NCI-H2171 treated with DMSO at 0.1 percent for 48 hours (cell line): Measurements from ENCODE around the gene SLC25A13.

Experiments
- DNase-seq: peaks from one replicate; lab custom pipeline; 2025; lab: John Stamatoyannopoulos, UW

SLC25A13 gene

DNA sequence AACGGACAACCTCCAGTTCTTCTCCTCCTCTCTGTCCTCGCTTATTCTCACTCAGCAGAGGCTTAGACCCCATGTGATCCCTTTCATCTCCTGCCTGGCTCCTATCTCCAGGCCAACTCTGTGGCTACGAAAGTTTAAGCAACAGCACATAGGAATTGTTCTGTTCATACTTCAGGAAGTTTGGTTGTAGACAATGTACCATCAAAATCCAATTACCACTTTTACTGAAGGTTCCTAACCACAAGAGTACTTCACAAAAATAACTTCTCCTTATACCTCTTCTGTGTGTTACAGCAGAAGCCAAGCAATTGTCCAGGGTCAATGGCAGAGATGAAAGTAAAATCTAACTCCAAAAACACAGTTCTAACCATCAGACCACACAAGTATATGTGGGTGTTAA lies 80.0 kb downstream of the SLC25A13 start:
- no peak for DNase-seq

DNA sequence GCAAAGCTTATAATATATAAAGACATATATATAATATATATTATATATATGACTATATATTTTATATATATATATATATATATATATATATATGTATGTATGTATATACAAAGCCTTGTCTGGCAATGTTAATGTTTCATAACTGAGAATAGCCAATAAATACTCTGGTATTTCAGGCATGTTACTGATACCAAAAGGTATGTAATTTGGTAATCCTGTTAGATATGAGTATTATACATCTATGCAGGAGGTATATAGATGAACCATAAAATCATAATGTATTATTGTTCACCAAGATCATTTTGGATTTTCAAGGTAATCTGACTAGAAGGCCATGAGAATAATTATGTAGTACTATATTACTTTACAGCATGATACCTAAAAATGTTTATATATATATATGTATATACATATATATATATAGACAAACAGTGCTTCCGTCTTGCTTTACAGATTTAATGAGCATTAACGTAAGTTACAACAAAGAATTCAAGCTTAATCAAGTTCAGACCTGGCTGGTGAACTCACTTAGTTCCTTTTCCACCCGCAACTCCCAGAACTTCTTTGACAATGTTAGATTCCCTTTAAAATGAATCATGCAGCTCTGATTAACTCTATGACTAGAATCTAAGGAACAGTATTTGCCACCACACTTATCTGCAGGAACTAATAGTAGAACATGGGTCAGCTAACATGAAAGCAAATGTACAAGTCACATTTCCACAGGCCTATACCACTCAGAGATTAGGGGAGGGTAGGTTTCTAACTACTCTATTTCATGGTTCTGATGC lies 82.7 kb downstream of the SLC25A13 start:
- DNase-seq = no peak

DNA sequence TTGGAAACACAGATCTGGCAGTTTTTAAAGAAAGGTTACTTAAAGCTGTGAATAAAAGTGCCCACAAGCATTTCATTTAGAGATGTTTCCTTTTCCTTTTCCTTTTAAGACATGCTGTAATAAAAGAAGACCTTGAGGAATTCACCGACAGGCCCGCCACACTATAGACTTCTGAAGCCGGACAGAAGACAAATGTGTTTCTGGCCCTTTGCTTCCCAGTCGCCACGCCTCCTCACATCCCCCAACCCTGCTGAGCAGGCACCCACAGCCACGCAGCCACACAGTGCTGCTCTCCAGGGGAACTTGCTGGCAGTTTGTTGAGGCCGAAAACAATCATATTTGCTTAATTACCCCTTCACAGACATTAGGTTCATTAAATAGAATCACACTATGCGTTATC lies 83.4 kb downstream of the SLC25A13 start:
- no peak for DNase-seq

DNA sequence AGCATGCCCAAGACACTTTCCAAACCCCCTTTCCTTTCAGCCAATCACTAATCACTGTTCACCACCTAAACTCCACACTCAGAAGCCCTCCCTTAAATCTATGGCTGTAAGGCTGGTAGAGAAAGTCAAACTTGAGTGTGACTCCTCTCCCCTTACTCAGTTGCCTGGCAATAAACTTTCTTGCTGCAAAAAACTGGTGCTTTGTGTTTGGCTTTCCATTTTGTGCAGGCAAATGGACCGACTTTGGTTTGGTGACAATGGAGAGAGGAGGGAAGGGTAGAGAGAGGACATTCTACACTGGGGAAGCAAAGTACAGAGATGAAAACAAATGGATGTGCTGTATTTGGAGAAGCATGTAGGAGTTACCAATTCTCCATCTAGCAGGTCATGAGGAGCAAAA lies 84.9 kb downstream of the SLC25A13 start:
- no peak for DNase-seq

DNA sequence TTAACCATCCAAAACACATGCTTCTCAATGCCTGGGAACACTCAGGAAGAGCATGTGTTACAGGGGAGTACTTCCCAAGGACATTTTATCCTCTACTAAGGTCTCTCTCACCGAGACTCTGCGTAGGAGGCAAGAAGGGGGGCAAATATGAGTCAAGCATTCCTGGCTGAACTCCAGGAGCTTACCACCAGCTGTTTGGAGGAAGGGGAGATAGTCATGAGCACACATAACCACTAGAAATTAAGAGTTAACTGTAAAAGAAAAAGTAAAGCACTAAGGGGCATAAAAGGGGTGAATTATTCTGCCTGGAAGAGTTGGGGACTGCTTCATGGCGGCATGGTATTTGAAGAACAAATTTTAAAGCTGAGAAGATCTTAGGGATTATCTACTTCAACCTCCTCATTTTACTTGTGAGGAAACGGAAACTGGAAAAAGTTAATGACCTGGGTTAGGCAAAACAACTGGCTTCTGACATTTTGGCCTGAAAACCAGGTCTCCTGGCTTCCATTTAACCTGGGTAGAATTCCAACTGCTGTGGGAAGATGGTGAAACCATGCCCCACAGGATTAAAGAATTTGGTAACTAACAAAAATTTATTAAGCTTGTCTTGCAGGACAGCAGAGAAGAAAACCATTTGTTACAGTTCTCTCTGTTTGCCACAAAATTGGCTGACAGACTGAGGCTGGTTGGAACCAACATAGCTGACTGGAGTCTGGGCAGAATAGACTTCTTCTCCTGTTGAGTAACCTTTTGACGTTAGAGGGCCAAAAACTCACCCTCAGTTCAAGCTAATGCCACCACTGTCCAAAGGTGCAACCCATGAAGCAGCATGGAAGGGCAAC lies 85.5 kb downstream of the SLC25A13 start:
- DNase-seq = peak; percentile 91

DNA sequence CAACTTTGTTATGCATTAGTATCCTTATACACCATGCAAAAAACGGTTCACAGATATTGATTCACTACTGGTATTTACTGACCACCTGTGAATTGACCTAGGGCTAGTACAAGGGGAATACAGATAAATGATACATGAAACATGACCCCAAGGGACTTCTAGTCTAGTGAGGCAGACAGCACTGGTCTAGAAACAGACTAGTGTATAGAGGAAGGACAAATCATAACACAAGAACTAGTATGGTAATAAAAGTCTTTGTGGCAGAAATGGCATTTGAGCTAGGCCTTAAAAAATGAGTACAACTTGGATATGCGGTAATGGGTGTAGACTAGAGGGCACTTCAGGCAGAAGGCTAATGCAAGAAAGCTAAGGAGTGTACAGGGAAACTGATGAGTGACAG lies 86.6 kb downstream of the SLC25A13 start:
- no peak for DNase-seq

DNA sequence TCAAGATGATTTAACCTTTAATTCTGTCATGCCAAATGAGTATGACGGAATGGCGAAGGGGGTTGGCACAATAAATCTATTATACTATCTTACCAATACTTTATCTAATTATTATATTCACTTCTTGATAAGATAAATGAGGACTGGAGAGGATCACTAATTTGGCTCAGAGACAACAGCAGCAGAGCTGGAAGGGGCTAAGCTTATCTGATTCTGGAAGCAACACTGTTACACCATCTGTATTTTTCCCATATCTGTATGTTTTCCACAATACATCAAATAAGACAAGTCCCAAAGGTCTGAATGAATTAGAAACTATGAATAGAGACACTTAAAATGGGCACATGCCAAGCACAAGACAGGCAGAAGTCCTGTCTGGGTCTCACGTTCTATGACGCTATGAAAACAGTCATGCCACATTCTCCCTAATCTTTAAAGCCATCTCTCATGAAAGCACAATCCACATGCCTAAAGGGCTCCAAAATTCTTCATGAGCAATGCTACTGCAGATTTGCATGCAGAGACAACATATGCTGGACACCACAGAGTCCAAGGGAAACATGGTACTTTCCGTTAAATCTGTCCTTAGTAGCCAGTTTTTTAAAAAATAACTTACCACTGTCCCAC lies 88.3 kb downstream of the SLC25A13 start:
- no peak for DNase-seq

DNA sequence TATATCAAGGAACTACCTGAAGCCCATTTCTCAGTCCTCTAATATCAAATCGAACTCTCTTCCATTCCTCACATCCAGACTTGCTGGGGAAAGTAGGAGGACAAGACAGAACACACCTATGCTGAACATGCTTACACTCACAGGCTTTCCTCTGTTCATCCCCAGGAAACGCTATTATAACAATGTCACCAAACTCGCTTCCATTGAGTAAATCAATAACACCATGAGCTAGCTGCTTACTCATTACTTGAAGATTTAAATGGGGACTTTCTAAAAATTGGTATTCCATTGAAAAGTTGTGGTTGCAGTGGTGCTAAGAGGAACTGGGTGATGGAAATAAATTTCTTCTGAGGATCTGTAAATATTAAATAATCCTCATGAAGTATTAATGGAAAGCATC lies 88.8 kb downstream of the SLC25A13 start:
- no peak for DNase-seq

DNA sequence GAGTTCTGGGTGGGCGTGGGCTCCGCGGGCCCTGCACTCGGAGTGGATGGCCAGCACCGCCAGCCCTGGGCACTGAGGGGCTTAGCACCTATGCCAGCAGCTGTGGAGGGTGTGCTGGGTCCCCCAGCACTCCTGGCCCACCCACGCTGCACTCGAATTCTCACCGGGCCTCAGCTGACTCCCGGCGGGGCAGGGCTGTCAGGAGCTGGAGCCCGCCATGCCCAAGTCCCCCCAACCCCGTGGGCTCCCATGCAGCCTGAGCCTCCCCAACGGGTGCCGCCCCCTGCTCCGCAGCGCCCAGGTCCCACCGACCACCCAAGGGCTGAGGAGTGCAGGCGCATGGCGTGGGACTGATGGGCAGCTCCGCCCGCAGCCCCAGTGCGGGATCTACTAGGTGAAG lies 93.1 kb downstream of the SLC25A13 start:
- no peak for DNase-seq

DNA sequence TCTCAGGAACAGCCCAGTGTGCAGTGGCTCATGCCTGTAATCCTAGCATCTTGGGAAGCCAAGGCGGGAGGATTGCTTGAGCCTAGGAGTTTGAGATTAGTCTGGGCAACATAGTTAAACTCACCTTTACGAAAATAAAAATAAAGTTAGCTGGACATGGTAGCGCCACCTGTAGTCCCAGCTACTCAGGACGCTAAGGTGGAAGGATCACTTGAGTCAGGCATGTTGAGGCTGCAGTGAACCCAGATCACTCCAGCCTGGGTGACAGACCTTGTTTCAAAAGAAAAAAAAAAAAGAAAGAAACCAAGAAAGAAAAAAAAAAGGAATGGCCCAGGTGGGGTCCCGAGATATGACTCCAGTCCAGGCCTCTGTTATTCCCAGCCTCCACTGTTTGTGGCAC lies 96.6 kb downstream of the SLC25A13 start:
- no peak for DNase-seq

DNA sequence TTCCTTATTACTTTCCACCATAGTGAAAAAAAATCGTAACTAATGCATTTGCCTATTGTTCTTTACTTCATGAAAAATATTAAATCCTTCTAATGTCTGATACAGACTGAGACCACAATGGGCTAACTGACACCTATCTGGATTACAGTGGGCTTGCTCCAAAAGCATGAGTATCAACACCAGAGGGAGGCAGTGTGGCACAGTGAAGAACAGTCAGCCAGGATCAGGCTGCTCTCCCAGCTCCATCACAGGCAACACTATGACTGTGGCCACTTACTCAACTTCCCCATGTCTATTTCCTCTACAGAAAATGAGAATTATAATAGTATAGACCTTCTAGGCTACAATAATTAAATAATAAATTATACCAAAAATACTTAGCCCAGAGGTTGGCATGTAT lies 97.2 kb downstream of the SLC25A13 start:
- no peak for DNase-seq

DNA sequence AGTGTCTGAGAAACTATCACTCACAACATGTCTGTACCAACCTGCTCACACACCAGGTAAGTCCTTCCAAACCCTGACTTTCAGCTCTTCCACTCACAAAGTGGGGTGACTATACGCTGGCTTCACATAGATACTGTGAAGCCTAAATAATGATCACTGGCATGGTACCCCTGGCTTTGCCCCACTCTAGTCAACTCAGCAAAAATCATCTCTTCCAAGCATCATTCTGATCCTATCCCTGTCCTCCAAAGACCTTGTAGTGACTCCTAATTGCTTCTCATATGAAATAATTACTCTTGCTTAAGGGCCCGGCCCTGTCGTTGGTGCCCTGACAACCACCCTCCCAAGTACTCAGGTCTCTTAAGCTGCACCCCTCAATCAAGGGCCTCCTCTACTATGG lies 97.8 kb downstream of the SLC25A13 start:
- DNase-seq = no peak

DNA sequence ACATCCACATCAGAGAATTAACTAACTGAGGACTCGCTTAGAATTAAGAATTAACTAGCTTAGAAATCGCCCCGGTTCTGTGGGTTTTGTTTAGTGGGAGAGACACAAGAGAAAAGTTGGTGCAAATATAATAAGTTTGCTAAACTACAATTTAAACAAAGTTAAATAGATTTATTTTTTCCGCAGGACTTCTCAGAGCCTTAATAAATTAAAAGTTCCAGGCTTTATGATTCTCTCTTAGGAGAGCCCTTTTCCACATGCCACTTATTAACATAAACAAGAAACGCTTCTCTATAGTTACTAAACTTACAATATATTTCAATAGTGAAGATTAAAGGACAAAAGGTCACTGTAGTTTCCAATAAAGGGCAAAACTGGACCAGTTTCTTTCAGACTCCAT lies 100.0 kb downstream of the SLC25A13 start:
- DNase-seq = no peak

DNA sequence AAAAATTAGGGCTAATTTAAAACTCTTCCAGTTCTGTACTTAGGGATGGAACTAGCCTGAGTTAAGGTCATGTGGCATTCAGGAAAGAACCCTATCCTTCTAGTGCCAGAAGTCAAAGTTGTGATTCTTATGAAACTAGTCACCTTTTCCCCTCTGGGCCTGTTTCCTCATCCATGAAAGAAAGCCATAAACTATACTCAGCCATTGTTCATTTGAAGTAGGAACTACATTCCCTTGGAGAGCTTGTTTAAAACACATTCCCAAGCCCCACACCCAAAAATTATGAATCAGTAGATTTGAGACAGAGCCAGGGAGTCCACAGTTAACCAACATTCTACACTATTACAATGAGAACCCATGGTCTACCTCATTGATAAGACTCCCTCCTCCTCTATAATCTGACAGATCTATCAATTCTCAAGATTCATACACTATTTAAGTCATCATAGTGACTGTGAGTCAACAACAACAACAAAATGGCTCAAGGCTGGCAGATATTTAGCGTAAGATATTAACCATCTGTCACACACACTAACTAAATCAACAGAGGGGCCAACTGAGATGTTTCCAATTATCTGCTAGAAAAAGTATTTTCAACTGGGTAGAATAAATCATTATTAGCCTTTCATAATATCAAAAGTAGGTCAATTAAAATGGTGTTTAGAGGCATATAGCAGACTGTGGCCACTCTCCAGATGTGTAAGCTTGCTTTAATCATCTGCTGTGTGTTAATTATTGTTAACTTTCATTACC lies 102.3 kb downstream of the SLC25A13 start:
- DNase-seq = peak; percentile 33

DNA sequence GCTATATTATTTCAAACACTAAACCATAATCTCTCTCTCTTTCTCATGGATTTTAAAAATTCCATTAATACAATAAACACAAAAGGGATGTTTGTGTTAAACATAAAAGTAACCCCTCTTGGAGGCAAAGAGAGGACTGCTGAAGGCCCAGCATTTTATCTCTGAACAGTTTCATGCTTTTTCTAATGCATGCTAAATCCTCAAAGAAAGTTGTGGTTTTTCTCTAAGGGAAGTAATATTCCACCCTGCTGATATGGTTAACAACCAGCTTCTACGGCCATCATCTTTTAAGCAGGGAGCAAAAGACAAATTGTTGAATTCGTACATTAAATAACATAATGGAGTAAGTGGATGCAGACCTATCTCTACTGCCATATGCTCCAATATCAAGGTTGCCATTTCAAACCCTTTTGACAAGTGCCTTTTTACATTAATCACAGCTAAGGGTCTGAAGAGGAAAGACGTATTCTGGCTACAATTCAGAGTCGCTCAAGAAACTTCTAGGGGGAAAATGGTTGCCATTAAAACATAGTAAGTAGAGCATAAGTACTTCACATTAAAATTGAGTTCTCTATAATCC lies 103.1 kb downstream of the SLC25A13 start:
- DNase-seq = no peak

DNA sequence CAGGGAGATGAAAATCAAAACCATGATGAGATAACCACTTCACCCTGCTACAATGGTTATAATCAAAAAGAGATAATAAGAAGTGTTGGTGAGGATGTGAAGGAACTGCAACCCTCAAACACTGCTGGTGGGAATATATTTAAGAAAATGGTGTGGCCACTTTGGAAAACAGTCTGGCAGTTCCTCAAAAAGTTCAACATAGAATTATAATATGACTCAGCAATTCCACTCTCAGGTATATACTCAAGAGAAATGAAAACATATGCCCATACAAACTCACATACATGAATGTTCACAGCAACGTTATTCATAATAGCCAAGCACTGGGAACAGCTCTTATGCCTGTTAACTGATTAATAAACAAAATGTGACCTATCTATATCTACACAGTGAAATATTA lies 104.8 kb downstream of the SLC25A13 start:
- DNase-seq = no peak

DNA sequence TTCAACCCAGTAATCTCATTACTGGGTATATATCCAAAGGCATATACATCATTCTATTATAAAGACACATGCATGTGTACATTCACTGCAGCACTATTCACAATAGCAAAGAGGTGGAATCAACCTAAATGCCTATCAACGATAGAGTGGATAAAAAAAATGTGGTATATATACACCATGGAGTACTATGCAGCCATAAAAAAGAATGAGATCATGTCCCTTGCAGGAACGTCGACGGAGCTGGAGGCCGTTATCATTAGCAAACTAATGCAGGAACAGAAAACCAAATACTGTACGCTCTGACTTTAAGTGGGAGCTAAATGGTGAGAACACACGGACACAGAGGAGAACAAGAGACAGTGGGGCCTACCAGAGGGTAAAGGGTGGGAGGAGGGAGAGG lies 105.5 kb downstream of the SLC25A13 start:
- no peak for DNase-seq

DNA sequence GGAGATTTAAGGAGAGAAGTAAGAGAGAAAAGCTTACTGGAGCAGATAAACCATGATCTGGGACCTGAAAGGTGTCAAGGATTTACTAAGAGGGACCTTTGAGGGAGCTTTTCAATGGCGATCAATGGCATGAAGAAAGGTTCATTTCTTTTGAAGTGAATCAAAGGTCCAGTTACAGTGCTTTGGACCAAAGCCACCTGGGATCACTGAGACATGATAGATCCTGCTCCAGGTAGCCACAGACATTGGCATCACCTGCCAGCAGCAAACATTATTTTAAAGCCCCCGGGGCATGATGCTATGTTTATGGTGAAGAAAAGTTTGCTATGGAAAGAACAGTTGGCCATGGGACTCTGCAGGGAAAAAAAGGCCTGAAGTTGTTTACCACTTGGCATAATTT lies 109.4 kb downstream of the SLC25A13 start:
- DNase-seq = no peak

DNA sequence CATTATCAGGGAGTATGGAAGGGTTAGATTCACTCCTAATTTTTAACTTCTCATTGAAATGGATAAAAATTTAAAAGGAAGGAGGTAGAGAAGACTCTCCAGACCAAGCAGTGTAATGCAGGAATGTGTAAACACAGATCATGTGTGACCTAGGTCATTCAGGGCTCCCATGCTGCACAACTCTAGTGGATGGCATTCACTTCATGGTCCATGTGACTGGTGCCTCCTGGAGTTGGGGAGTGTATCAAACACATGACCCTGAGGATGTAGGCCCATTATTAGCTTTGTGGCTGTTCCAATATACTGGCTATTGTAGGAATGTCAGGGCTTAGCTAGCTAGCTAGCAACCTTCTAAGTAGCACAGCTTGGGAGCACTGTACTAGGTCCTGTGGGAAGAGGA lies 109.9 kb downstream of the SLC25A13 start:
- DNase-seq = no peak

DNA sequence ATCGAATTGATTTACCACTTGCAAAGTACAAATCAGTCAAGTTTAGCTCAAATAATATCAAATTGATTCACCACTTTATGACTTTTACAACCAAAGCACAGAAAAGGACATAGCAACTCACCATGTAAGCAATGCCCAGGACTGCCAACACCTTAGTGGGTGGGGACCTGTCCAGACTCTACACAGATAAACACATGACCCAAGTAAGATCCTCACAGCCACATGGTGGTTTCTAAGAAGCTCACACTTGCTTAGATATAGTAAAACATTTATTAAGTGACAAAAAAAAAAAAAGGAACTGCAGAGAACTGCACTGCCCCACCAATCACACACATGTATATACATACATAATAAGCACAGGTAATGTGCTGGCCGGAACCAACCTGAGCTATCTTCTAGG lies 116.2 kb downstream of the SLC25A13 start:
- DNase-seq = no peak

DNA sequence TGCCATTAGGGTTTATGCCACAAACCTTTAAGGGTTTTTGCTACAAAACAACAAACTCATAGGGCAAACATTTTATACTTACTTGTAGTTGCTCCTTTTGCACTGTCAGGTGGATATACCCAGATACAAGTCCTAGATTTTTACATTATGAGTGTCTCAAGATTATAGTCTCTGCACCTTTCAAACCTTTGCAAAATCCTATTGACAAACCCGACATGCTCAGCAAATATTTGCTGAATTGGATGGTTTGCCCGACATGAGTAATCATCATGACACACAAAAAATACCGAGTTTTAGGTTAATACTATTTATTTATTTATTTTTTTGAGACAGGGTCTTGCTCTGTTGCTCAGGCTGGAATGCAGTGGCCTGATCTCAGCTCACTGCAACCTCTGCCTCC lies 117.3 kb downstream of the SLC25A13 start:
- DNase-seq = no peak

DNA sequence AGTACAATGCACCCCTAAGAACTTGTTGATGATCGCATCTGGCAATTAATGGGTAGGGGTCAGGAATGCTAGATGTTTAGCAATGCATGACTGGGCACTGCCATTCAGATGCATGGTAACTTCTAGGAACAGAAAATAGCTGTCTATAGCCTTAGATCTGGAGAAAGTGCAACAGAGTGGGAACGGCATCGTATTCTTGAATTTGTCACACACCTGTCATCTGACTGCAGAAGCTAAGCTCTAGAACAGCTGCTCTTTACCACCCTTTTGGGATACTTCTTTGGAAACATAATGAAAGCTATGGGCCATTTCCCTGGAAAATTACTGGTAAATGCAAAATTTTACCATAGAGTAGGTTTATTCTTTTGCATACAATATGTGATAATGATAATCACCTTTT lies 118.1 kb downstream of the SLC25A13 start:
- peak; percentile 40 for DNase-seq
